Ishikawa (cell line): ENCODE results near the gene BFSP2.

ENCODE experiments used
- CEBPB ChIP-seq: IDR thresholded peaks from 2 replicates; pipeline ENCODE4 v1.6.1; 2012
- CREB1 ChIP-seq: IDR thresholded peaks from 2 replicates; pipeline ENCODE4 v1.6.1; 2012; ENCODE audit warnings: low read depth
- EGR1 ChIP-seq: IDR thresholded peaks from 2 replicates; pipeline ENCODE4 v1.6.1; 2012
- EP300 ChIP-seq: IDR thresholded peaks from 2 replicates; pipeline ENCODE4 v1.6.1; 2012; ENCODE audit warnings: borderline replicate concordance
- FOXM1 ChIP-seq: IDR thresholded peaks from 2 replicates; pipeline ENCODE4 v1.6.1; 2012; ENCODE audit warnings: low read depth, borderline replicate concordance
- NFIC ChIP-seq: IDR thresholded peaks from 2 replicates; pipeline ENCODE4 v1.6.1; 2012
- RAD21 ChIP-seq: IDR thresholded peaks from 2 replicates; pipeline ENCODE4 v1.6.1; 2012; ENCODE audit warnings: low read depth
- TAF1 ChIP-seq: IDR thresholded peaks from 2 replicates; pipeline ENCODE4 v1.6.1; 2012; ENCODE audit warnings: low read depth, mild to moderate bottlenecking
- TCF12 ChIP-seq: IDR thresholded peaks from 2 replicates; pipeline ENCODE4 v1.6.1; 2012; ENCODE audit warnings: low read depth
- TEAD4 ChIP-seq: IDR thresholded peaks from 2 replicates; pipeline ENCODE4 v1.6.1; 2012
- YY1 ChIP-seq: IDR thresholded peaks from 2 replicates; pipeline ENCODE4 v1.6.1; 2012; ENCODE audit warnings: low read depth
- ZBTB7A ChIP-seq: IDR thresholded peaks from 2 replicates; pipeline ENCODE4 v1.6.1; 2012; ENCODE audit warnings: low read depth
- TF ChIP-seq, protein P1 (sequence below): IDR thresholded peaks from 2 replicates; pipeline ENCODE4 v1.6.1; 2012
- TF ChIP-seq, protein P2 (sequence below): IDR thresholded peaks from 2 replicates; pipeline ENCODE4 v1.6.1; 2012
- TF ChIP-seq, protein P3 (sequence below): IDR thresholded peaks from 2 replicates; pipeline ENCODE4 v1.6.1; 2012; ENCODE audit warnings: low read depth, mild to moderate bottlenecking

BFSP2 gene, protein sequence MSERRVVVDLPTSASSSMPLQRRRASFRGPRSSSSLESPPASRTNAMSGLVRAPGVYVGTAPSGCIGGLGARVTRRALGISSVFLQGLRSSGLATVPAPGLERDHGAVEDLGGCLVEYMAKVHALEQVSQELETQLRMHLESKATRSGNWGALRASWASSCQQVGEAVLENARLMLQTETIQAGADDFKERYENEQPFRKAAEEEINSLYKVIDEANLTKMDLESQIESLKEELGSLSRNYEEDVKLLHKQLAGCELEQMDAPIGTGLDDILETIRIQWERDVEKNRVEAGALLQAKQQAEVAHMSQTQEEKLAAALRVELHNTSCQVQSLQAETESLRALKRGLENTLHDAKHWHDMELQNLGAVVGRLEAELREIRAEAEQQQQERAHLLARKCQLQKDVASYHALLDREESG

DNA sequence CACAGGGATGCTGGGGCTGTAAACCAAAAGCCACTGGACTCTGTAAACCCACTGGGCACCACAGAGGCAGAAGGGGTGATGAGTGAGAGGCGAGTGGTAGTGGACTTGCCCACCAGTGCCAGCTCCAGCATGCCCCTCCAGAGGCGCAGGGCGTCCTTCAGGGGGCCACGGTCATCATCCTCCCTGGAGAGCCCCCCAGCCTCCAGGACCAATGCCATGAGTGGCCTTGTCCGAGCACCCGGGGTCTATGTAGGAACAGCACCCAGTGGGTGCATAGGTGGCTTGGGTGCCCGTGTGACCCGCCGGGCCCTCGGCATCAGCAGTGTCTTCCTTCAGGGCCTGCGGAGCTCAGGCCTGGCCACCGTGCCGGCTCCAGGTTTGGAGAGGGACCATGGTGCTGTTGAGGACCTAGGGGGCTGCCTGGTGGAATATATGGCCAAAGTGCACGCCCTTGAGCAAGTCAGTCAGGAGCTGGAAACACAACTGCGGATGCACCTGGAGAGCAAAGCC is at the start of gene BFSP2:
BFSP2 (plus strand) TSS at position 51 of the 510 bp plus-strand sequence; CDS start at position 79, 28 bp downstream.
- TF ChIP-seq EP300 (no peak), RAD21 (no peak), NFIC (no peak), CREB1 (no peak), FOXM1 (no peak), TAF1 (no peak), TEAD4 (no peak), TCF12 (no peak), EGR1 (no peak), CEBPB (no peak), YY1 (no peak), ZBTB7A (no peak)
- TF ChIP-seq, protein P1, sequence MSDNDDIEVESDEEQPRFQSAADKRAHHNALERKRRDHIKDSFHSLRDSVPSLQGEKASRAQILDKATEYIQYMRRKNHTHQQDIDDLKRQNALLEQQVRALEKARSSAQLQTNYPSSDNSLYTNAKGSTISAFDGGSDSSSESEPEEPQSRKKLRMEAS, result no peak
- TF ChIP-seq, protein P2, sequence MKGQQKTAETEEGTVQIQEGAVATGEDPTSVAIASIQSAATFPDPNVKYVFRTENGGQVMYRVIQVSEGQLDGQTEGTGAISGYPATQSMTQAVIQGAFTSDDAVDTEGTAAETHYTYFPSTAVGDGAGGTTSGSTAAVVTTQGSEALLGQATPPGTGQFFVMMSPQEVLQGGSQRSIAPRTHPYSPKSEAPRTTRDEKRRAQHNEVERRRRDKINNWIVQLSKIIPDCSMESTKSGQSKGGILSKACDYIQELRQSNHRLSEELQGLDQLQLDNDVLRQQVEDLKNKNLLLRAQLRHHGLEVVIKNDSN, result no peak

DNA sequence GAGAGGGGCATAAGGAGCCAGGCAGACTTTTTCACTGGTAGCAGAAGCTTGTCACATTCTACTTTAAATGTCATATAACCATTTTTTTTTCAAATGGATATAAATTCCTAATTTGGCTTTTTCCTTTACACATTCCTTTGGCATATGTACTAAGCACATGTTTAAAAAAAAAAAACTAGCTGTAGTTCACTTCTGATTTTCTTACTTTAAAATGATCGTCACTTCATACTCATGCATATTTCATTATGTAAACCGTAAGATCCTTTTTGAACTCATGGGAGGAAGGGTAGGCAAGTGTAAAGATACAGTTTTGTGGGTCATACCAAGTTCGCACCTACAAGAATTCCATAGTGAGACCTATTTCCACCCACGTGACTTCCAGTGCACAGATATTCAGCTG is 45.1 kb upstream of the BFSP2 start:
- TF ChIP-seq CEBPB (no peak), ZBTB7A (no peak), CREB1 (no peak), RAD21 (no peak)

DNA sequence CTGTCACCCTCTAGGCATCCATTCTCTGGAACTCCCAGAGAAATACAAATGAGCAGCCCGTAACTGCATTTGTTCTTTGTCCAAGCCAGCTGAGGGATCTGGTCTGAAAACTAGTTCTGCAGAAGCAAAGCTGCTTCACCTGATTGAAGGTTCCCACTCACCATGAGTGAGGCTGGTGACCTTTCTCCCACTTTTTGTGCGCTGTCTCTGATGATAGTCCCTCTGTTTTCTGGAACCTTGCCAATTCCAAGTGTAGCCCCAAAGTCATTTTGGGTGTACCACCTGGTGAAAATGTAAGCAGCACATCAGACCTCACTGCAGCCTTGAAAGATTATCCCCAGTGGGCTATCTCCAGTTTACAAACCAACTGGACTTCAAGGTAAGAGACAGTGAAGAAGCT is 39.4 kb upstream of the BFSP2 start:
- TF ChIP-seq TAF1, result no peak
- no peak for TF ChIP-seq CREB1
- TF ChIP-seq TCF12, result no peak
- TF ChIP-seq, protein P2, result no peak
- TF ChIP-seq NFIC, result no peak
- no peak for TF ChIP-seq EGR1
- no peak for TF ChIP-seq RAD21

DNA sequence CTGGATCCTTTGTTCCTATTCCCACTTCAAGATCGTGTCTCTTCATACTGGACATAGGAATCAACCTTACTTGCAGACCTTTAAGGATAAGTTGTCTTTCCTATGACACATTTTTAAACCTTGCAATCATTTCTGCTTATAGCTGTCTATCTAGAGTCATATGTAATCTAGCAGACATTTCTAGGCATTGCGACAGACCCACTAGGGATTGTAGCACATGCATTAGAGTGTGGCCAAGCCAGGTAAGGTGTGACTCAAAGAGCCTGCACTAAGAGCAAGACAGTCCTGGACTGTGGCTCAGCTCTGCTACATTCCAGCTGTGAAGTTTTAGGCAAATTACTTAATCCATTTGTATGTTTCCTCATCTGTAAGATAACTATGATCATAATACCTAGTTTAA is 38.8 kb upstream of the BFSP2 start:
- no peak for TF ChIP-seq TEAD4
- no peak for TF ChIP-seq EGR1
- TF ChIP-seq NFIC, result no peak
- no peak for TF ChIP-seq RAD21
- TF ChIP-seq YY1, result no peak
- no peak for TF ChIP-seq TAF1
- TF ChIP-seq, protein P3, sequence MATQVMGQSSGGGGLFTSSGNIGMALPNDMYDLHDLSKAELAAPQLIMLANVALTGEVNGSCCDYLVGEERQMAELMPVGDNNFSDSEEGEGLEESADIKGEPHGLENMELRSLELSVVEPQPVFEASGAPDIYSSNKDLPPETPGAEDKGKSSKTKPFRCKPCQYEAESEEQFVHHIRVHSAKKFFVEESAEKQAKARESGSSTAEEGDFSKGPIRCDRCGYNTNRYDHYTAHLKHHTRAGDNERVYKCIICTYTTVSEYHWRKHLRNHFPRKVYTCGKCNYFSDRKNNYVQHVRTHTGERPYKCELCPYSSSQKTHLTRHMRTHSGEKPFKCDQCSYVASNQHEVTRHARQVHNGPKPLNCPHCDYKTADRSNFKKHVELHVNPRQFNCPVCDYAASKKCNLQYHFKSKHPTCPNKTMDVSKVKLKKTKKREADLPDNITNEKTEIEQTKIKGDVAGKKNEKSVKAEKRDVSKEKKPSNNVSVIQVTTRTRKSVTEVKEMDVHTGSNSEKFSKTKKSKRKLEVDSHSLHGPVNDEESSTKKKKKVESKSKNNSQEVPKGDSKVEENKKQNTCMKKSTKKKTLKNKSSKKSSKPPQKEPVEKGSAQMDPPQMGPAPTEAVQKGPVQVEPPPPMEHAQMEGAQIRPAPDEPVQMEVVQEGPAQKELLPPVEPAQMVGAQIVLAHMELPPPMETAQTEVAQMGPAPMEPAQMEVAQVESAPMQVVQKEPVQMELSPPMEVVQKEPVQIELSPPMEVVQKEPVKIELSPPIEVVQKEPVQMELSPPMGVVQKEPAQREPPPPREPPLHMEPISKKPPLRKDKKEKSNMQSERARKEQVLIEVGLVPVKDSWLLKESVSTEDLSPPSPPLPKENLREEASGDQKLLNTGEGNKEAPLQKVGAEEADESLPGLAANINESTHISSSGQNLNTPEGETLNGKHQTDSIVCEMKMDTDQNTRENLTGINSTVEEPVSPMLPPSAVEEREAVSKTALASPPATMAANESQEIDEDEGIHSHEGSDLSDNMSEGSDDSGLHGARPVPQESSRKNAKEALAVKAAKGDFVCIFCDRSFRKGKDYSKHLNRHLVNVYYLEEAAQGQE, result no peak
- no peak for TF ChIP-seq FOXM1
- TF ChIP-seq CEBPB, result no peak
- no peak for TF ChIP-seq ZBTB7A
- TF ChIP-seq EP300, result no peak
- no peak for TF ChIP-seq CREB1
- TF ChIP-seq TCF12, result no peak
- TF ChIP-seq, protein P1, result no peak
- TF ChIP-seq, protein P2, result no peak

DNA sequence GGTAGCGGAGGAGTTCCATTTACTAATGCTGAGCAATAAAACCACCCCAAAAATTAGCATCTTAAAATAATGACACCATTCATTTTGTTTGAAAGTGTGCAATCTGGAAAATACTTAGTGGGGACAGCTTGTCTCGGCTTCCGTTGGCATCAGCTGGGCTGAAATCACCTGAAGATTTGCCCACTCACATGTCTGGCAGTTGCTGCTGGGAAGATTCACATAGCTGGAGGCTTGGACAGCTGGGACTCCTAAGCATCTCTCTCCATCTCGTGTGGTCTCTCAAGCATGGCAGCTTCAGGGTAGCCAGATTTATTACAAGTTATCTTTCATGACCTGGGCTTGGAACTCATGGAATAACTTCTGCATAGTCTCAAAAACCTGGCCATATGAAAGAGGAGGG is 38.4 kb upstream of the BFSP2 start:
- TF ChIP-seq, protein P2, result no peak
- TF ChIP-seq TCF12, result no peak
- TF ChIP-seq CEBPB, result no peak
- TF ChIP-seq, protein P3, result no peak
- TF ChIP-seq CREB1, result no peak
- TF ChIP-seq TAF1, result no peak
